Measurements from ENCODE around the gene SYNPO.

SYNPO gene
- total RNA-seq: 0 to 0.18 (median 0.09) reads per million in 4 experiments

- DNase-seq: no peak
Observed at GRCh38 chr5:150640311-150641005, at the start of gene SYNPO. TSS of gene SYNPO (plus strand) at chr5:150640660. CDS start at chr5:150648276, 7,616 bp downstream.

- no peak for DNase-seq
Observed at GRCh38 chr5:150590979-150591695, 49.3 kb upstream of the SYNPO start.

- no peak for DNase-seq
Observed at GRCh38 chr5:150593593-150593992, 46.9 kb upstream of the SYNPO start.

- no peak for DNase-seq
Observed at GRCh38 chr5:150593996-150594395, 46.5 kb upstream of the SYNPO start.

GRCh38 chr5:150595466-150596031 is 44.9 kb upstream of the SYNPO start:
- DNase-seq: no peak

- no peak for DNase-seq
Observed at GRCh38 chr5:150596313-150596712, 44.1 kb upstream of the SYNPO start.

- no peak for DNase-seq
Observed at GRCh38 chr5:150596826-150597225, 43.6 kb upstream of the SYNPO start.

GRCh38 chr5:150598006-150598405 is 42.5 kb upstream of the SYNPO start:
- no peak for DNase-seq

- DNase-seq: no peak
Observed at GRCh38 chr5:150598821-150599273, 41.6 kb upstream of the SYNPO start.

- DNase-seq: no peak
Observed at GRCh38 chr5:150599281-150599680, 41.2 kb upstream of the SYNPO start.

- DNase-seq: no peak
Observed at GRCh38 chr5:150599917-150600511, 40.4 kb upstream of the SYNPO start.

GRCh38 chr5:150600616-150601490 is 39.6 kb upstream of the SYNPO start:
- DNase-seq: no peak

- DNase-seq: no peak
Observed at GRCh38 chr5:150601491-150602345, 38.7 kb upstream of the SYNPO start.

- no peak for DNase-seq
Observed at GRCh38 chr5:150603052-150603451, 37.4 kb upstream of the SYNPO start.

GRCh38 chr5:150603491-150603890 is 37.0 kb upstream of the SYNPO start:
- DNase-seq: no peak

- no peak for DNase-seq
Observed at GRCh38 chr5:150604010-150604409, 36.5 kb upstream of the SYNPO start.

- DNase-seq: no peak
Observed at GRCh38 chr5:150604894-150605440, 35.5 kb upstream of the SYNPO start.

- DNase-seq: no peak
Observed at GRCh38 chr5:150605546-150605945, 34.9 kb upstream of the SYNPO start.

GRCh38 chr5:150606476-150606875 is 34.0 kb upstream of the SYNPO start:
- no peak for DNase-seq

- DNase-seq: no peak
Observed at GRCh38 chr5:150607105-150607504, 33.4 kb upstream of the SYNPO start.

GRCh38 chr5:150607991-150608390 is 32.5 kb upstream of the SYNPO start:
- DNase-seq: no peak

Measured in effector CD8-positive, alpha-beta T cell (primary cell).